BE2C (cell line): ENCODE measurements around the gene ORM2.

Experiments used
- DNase-seq: peaks from one replicate; pipeline ENCODE4 v3.0.0-alpha.2; 2020
- H3K27me3 ChIP-seq: fragments of 250-450 bp; sonication (Bioruptor Pico); 2 replicates; pipeline ENCODE4 v1.5.1; 2020; ENCODE audit warnings: mild to moderate bottlenecking
- H3K36me3 ChIP-seq: fragments of 250-450 bp; sonication (Bioruptor Pico); 2 replicates; pipeline ENCODE4 v1.5.1; 2020; ENCODE audit warnings: mild to moderate bottlenecking
- H3K4me1 ChIP-seq: fragments of 250-450 bp; sonication (Bioruptor Pico); 2 replicates; pipeline ENCODE4 v1.5.1; 2020
- H3K4me3 ChIP-seq: 2 replicates; pipeline ENCODE4 v1.5.1; 2011; ENCODE audit warnings: low read depth, low read length
- H3K9me3 ChIP-seq: fragments of 250-450 bp; sonication (Bioruptor Pico); 2 replicates; pipeline ENCODE4 v1.5.1; 2020
- CTCF ChIP-seq: IDR thresholded peaks from 2 replicates; pipeline ENCODE4 v1.5.1; 2012; ENCODE audit warnings: mild to moderate bottlenecking, low read depth, low read length

Gene ORM2

GRCh38 chr9:114378883-114379282 lies 49.2 kb downstream of the ORM2 start:
- Histone ChIP-seq H3K9me3 (no peaks in the 10 kb centered on the region), H3K4me1 (0 out of 2 replicates have a peak, but pooled peaks cover 4% of the 10 kb centered on the region), H3K4me3 (no peak overlapping the region), H3K27me3 (no peaks in the 10 kb centered on the region), H3K36me3 (no peaks in the 10 kb centered on the region)
- TF ChIP-seq CTCF = no peak
- no peak for DNase-seq
